HepG2 (cell line): Measurements from ENCODE around the gene KDM5B. TPM values are rescaled to one million over a fixed set of nuclear protein-coding genes. Genes with fewer than 3 reads are reported as not detected.

Experiments used
- ATAC-seq: fragments of 200-7000 bp; cut with Tn5 transposase; 3 replicates; pipeline ENCODE4 v1.9.1; 2020; ENCODE audit warnings: mild to moderate bottlenecking, moderate library complexity
- BruUV-seq: library from RNA; stranded (reverse); fragments of 400-500 nt; replicated peaks from 2 replicates; lab custom pipeline; 2021; lab: Mats Ljungman, UMichigan
- CTCF ChIA-PET: fragments of 300-600 bp; formaldehyde crosslinking; extraction: SDS; loops from one replicate; lab custom pipeline; 2021; ENCODE audit warnings: low total read pairs, inconsistent platforms, low intra/inter-chr PET ratio; lab: Yijun Ruan, JAX
- POLR2A ChIA-PET: fragments of 350-600 bp; sonication (Branson Sonifier 250); formaldehyde crosslinking; loops from one replicate; lab custom pipeline; 2020; ENCODE audit warnings: antibody characterized with exemption, inconsistent platforms; lab: Yijun Ruan, JAX
- DNase-seq: peaks from one replicate; pipeline ENCODE4 v3.0.0-alpha.2; 2015; ENCODE audit warnings: low spot score
- FAIRE-seq: peaks from 3 replicates; lab custom pipeline; 2011; peaks lifted over from hg19 to GRCh38; lab: Jason Lieb, UNC
- H2AFZ ChIP-seq: one replicate; pipeline ENCODE4 v1.6.1; 2011; ENCODE audit warnings: low read length, inconsistent platforms
- H3K27ac ChIP-seq: fragments of 300-600 bp; 3 replicates; pipeline ENCODE4 v1.8.0; 2011; ENCODE audit warnings: mixed run types, mild to moderate bottlenecking, mixed read lengths, low read length, inconsistent platforms; ENCODE audit not compliant: insufficient read depth; ENCODE audit errors: extremely low read length
- H3K27me3 ChIP-seq, 2 experiments: fragments of 200-600 bp in 1 of 2; 2 replicates in 1 of 2; 3 replicates in 1 of 2; pipeline versions ENCODE4 v1.6.0 to v1.8.0; 2011; ENCODE audit warnings: low read length in 2 of 2, mild to moderate bottlenecking in 2 of 2, moderate library complexity in 2 of 2, inconsistent platforms in 1 of 2; ENCODE audit not compliant: insufficient read depth in 2 of 2, control insufficient read depth in 1 of 2
- H3K36me3 ChIP-seq, 2 experiments: fragments of 200-600 bp in 1 of 2; replicated peaks in 1 of 2; 2 replicates in 1 of 2; 3 replicates in 1 of 2; pipeline versions ENCODE4 v1.5.1 to v1.8.0; 2011; ENCODE audit warnings: low read length in 2 of 2, inconsistent platforms in 1 of 2; ENCODE audit not compliant: insufficient read depth in 2 of 2, control insufficient read depth in 1 of 2
- H3K4me1 ChIP-seq: 2 replicates; pipeline ENCODE4 v1.5.1; 2012; ENCODE audit warnings: low read length, inconsistent platforms; ENCODE audit not compliant: insufficient read depth
- H3K4me2 ChIP-seq: 2 replicates; pipeline ENCODE4 v1.6.0; 2011; ENCODE audit warnings: low read depth, low read length, inconsistent platforms
- H3K4me3 ChIP-seq, 3 experiments: fragments of 200-600 bp in 1 of 3; sonication (generic), shearing (Covaris generic) in 1 of 3; replicated peaks in 1 of 3; 2 replicates each; pipeline ENCODE4 v1.5.1; 2011 to 2016; ENCODE audit warnings: low read length in 3 of 3, inconsistent platforms in 2 of 3, low read depth in 2 of 3, mild to moderate bottlenecking in 2 of 3, control low read depth in 1 of 3, mixed read lengths in 1 of 3; ENCODE audit not compliant: insufficient read depth in 1 of 3
- H3K79me2 ChIP-seq: one replicate; pipeline ENCODE4 v1.6.1; 2011; ENCODE audit warnings: low read length, inconsistent platforms; ENCODE audit not compliant: insufficient read depth
- H3K9ac ChIP-seq: 2 replicates; pipeline ENCODE4 v1.6.0; 2011; ENCODE audit warnings: mild to moderate bottlenecking, low read depth, low read length, inconsistent platforms; ENCODE audit not compliant: insufficient read depth
- H3K9me3 ChIP-seq: 2 replicates; pipeline ENCODE4 v1.5.1; 2012; ENCODE audit warnings: mild to moderate bottlenecking, low read length
- H4K20me1 ChIP-seq: 2 replicates; pipeline ENCODE4 v1.6.0; 2011; ENCODE audit warnings: inconsistent platforms, mild to moderate bottlenecking, low read length, moderate library complexity; ENCODE audit not compliant: insufficient read depth
- HNF4A ChIP-seq: sonication (generic); formaldehyde crosslinking; IDR thresholded peaks from 2 replicates; pipeline ENCODE4 v1.4.0; 2020; ENCODE audit warnings: missing genetic modification reagents
- HOXA3 ChIP-seq: sonication (generic); formaldehyde crosslinking; IDR thresholded peaks from 2 replicates; pipeline ENCODE4 v1.5.0; 2020; ENCODE audit warnings: missing genetic modification reagents
- NAIF1 ChIP-seq: sonication (generic); formaldehyde crosslinking; IDR thresholded peaks from 2 replicates; pipeline ENCODE4 v1.5.0; 2020; ENCODE audit warnings: mild to moderate bottlenecking, missing genetic modification reagents, borderline replicate concordance
- PITX1 ChIP-seq: sonication (generic); formaldehyde crosslinking; IDR thresholded peaks from 2 replicates; pipeline ENCODE4 v1.5.1; 2020; ENCODE audit warnings: mild to moderate bottlenecking, missing genetic modification reagents
- SNRNP70 ChIP-seq: fragments of 200-400 bp; formaldehyde crosslinking; IDR thresholded peaks from 2 replicates; pipeline ENCODE4 v1.6.1; 2017; ENCODE audit warnings: mild to moderate bottlenecking, low read depth, low read length, moderate library complexity
- STAG1 ChIP-seq: sonication (generic); formaldehyde crosslinking; IDR thresholded peaks from 2 replicates; pipeline ENCODE4 v1.4.0; 2020; ENCODE audit warnings: missing genetic modification reagents
- ZNF17 ChIP-seq: sonication (generic); formaldehyde crosslinking; IDR thresholded peaks from 2 replicates; pipeline ENCODE4 v1.5.0; 2020; ENCODE audit warnings: mild to moderate bottlenecking, missing genetic modification reagents
- ZNF331 ChIP-seq: sonication (generic); formaldehyde crosslinking; IDR thresholded peaks from 2 replicates; pipeline ENCODE4 v1.4.0; 2020; ENCODE audit warnings: missing genetic modification reagents
- ZNF605 ChIP-seq: sonication (generic); formaldehyde crosslinking; IDR thresholded peaks from 2 replicates; pipeline ENCODE4 v1.8.0; 2022; ENCODE audit warnings: mild to moderate bottlenecking, missing genetic modification reagents
- WGBS: methylation state at CpG from one replicate; pipeline ENCODE4 v1.1.6; 2017; ENCODE audit warnings: low lambda C conversion rate; 5-methylcytosine and 5-hydroxymethylcytosine counted together
- in situ Hi-C: cut with HindIII; loops from 2 replicates; pipeline ENCODE4 v1.10.0; 2017; ENCODE audit warnings: low pct_unique_long_range_greater_than_20kb; ENCODE audit not compliant: extremely low pct_ligation_motif_present
- intact Hi-C: fragments of 100-400 bp; cut with micrococcal nuclease; formaldehyde crosslinking; loops from one replicate; pipeline ENCODE4 v1.10.0; 2022; ENCODE audit not compliant: unreplicated experiment
- polyA plus RNA-seq, 8 experiments: library from polyadenylated mRNA; depleted of rRNA in 3 of 8; stranded (reverse) in 7 of 8; unstranded in 1 of 8; fragments of >200 nt; fragmentation: Illumina TruSeq in 4 of 8; extraction: Trizol in 4 of 8; gene quantifications; 2 replicates each; pipeline versions ENCODE4 v1.2.1 to v1.2.3, GENCODE V29; 2011 to 2016; ENCODE audit warnings: low read depth in 4 of 8, missing spikeins in 1 of 8, mixed read lengths in 1 of 8; ENCODE audit not compliant: insufficient read depth in 1 of 8
- total RNA-seq, 5 experiments: library from RNA; depleted of rRNA; stranded (reverse); fragments of >200 nt; fragmentation: Illumina TruSeq; extraction: Trizol; gene quantifications; 2 replicates each; pipeline ENCODE4 v1.2.3, GENCODE V29; 2016; ENCODE audit warnings: low read depth in 1 of 5

KDM5B gene
- total and polyA plus RNA-seq, 2 of the 13 experiments (the other 11 are each of a cell fraction or from before 2014, with no cell fraction given): 34.2 to 35.4 TPM

DNA sequence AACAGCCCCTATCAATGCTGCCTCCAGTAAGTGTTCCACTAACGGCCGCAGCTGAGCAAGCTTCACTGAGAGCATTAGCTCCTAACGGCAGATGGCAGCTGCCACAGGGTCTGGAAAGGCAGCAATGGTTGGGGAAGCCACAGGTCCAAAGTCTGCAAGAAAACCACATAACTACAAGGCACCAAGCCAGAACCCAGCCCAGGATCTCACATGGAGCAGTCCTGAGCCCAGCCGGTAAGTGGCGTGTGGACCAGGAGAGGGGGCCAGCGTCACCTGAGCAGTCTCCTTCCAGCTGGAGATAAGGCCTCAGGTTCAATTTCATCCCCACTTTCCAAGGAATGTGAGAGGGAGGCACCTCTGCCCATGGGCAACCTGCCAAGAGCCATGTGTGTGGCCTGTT, 111.2 kb downstream of the KDM5B start (continued):
- TF ChIP-seq NAIF1 (CRISPR knock-in tag): no peak
- peak; percentile 25; the same call in 1 of the 2 replicates for TF ChIP-seq STAG1 (CRISPR knock-in tag)
- TF ChIP-seq HOXA3 (CRISPR knock-in tag): no peak
- peak; percentile 82; the same call in 1 of the 2 replicates for TF ChIP-seq ZNF331 (CRISPR knock-in tag)
- TF ChIP-seq HNF4A (CRISPR knock-in tag): peak; percentile 81
- no peak for TF ChIP-seq SNRNP70

GRCh38 chr1:202694314-202694713, 113.9 kb downstream of the KDM5B start:
- FAIRE-seq (no peak), DNase-seq (no peak), ATAC-seq (no peak)
- 2% methylated on average over 5 of the region's 5 CpGs for WGBS
- peaks cover 1 to 4% of the 10 kb centered on the region in 2 experiments; a peak in 1 of 5 replicates for H3K27me3 ChIP-seq
- H3K4me2 ChIP-seq: no peak overlapping the region
- no peak overlapping the region for H3K27ac ChIP-seq
- no peaks in the 10 kb centered on the region for H3K79me2 ChIP-seq
- POLR2A ChIA-PET: no interaction called here
- H3K9me3 ChIP-seq: no peaks in the 10 kb centered on the region
- no peaks in the 10 kb centered on the region for H3K4me1 ChIP-seq
- 0 out of 2 replicates have a peak, but pooled peaks cover 3% of the 10 kb centered on the region for H4K20me1 ChIP-seq
- no peak overlapping the region for H3K4me3 ChIP-seq
- H3K9ac ChIP-seq: no peak overlapping the region
- no peaks in the 10 kb centered on the region for H3K36me3 ChIP-seq
- BruUV-seq: no TSS peak
- H2AFZ ChIP-seq: no peak overlapping the region
- intact Hi-C loops (no loop called here), in situ Hi-C loops (no loop called here)
- CTCF ChIA-PET: no interaction called here
- TF ChIP-seq PITX1 (CRISPR knock-in tag): no peak
- no peak for TF ChIP-seq ZNF17 (CRISPR knock-in tag)
- TF ChIP-seq ZNF605: no peak
